Bone marrow (tissue), 2 donors: Measurements from ENCODE around the gene SCT.

ENCODE experiments used
- DNase-seq, 2 donors: peaks; one replicate each; lab custom pipeline; 2025; lab: John Stamatoyannopoulos, UW

Gene SCT

DNA sequence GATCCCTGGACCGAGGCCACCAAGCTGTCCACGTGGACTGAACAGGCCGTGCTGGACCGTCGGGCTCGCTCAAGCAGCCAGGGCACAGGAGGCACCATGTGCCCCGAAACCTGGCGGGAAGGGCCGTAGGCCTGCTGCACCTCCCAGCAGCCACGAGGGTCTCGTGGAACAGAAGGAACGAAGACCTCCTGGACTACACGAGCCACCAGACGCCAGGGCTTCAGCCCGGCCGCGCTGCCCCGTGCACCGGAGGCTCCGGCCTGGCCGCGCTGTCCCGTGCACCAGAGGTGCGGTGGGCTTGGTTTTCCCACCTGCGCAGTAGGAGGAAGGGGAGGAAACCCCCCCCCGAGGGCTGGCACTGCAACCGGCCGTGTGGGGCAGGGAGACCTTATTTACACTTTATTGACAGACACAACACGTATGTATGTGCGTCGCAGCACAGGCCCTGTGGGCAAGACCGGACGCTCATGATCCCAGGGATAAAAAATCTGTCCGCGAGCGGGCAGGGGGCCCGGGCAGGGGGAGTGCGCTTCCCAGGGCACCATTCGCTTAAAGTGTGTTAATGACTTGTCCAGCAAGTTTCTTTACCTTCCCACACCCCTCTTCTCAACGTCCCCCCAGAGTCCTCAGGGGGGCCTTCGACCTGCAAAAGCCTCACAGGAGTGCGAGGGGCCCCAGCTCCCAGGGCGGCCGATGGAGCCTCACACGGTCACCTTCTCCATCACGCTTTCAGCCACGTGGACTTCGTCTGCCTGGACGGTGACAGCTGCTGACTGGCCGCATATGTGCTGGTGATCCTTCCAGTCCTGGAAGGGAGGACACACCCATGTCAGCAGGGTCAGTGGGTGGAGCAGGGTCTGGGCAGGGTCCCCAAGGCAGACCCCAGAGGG is 17.1 kb upstream of the SCT start:
- no peak for DNase-seq

DNA sequence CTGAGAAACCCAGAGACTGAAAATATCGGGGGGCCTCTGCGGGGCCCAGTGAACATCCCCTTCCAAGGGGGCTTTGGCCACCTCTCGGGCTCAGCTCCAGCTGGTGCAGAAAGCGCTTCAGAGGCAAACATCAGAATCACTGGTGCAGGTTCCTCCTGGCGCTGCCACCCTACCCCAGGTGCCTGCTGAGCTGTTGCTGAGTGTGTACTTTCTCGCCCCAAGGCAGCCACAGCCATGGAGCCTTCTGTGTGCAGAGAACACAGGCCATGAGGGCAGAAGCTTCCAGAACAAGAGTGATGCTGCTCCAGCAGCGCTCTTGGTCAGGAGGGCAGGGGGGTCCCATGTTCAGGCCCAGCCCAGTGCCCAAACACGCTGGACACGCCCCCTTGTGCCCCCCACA is 16.4 kb upstream of the SCT start:
- no peak for DNase-seq

DNA sequence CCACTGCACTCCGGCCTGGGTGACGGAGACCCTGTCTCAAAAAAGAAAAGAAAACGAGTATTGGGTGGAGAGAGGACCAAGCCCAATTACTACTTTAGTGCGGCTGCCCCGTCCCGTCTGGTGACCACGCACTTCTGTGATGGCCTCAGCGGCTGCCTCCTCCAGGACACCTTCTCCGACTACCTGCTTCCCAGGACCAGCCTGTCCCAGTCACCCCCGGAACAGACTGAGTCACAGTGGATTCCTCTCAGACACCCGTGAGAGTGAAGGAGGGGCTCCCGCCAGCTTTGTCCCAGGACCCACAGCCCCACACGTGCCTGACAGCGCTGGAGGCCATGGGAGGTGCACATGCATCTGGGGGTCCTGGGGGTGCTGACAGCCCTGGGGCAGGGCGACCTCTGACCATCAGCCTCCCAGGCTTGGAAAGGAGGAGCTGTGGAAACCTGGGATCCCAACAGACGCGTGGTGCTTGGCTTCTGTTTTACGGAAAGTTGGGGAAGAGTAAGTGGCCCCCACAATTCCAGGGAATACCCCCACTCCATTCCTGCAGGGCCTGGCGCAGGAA is 14.9 kb upstream of the SCT start:
- no peak for DNase-seq

DNA sequence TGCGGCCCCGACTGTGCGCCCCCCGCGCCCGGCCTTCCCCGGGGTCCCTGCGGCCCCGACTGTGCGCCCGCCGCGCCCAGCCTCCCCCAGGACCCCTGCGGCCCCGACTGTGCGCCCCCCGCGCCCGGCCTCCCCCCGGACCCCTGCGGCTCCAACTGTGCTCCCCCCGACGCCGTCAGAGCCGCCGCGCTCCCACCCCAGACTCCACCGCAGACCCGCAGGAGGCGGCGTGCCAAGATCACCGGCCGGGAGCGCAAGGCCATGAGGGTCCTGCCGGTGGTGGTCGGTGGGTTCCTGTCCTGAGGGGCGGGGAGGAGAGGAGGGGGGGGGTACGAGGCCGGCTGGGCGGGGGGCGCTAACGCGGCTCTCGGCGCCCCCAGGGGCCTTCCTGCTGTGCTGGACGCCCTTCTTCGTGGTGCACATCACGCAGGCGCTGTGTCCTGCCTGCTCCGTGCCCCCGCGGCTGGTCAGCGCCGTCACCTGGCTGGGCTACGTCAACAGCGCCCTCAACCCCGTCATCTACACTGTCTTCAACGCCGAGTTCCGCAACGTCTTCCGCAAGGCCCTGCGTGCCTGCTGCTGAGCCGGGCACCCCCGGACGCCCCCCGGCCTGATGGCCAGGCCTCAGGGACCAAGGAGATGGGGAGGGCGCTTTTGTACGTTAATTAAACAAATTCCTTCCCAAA is 13.2 kb upstream of the SCT start:
- no peak for DNase-seq

DNA sequence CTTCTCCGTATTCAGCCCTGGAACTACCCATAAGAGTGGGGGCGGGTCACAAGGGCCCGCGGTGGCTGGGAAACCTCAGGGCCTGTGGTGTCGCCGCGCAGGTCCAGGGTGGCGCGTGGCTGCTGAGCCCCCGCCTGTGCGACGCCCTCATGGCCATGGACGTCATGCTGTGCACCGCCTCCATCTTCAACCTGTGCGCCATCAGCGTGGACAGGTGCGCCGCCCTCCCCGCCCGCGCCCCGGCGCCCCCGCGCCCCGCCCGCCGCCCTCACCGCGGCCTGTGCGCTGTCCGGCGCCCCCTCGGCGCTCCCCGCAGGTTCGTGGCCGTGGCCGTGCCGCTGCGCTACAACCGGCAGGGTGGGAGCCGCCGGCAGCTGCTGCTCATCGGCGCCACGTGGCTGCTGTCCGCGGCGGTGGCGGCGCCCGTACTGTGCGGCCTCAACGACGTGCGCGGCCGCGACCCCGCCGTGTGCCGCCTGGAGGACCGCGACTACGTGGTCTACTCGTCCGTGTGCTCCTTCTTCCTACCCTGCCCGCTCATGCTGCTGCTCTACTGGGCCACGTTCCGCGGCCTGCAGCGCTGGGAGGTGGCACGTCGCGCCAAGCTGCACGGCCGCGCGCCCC is 12.5 kb upstream of the SCT start:
- no peak for DNase-seq

DNA sequence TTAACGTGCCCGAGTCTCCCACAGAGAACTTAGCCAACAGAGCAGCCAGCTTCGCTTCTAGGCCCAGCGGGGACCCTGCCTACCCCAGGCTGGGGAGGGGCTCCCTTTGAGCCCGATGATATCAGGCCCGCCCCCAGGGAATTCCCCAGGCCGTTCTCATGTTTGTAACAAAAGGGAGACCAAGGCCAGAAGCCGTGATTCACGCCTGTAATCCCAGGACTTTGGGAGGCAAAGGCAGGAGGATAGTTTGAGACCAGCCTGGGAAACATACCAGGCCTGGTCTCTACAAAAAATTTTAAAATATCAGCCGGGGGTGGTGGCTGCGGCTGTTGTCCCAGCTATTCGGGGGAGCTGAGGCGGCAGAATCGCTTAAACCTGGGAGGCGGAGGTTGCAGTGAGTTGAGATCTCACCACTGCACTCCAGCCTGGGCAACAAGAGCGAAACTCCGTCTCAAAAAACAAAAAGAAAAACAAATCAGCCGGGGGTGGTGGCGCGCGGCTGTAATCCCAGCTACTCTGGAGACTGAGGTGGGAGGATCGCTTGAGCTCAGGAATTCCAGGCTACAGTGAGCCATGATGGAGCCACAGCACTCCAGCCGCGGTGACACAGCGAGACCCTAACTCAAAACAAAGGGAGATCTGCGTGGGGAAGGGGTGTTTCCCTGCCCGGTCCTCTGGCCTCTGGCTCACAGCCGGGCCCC is 11.8 kb upstream of the SCT start:
- no peak for DNase-seq

DNA sequence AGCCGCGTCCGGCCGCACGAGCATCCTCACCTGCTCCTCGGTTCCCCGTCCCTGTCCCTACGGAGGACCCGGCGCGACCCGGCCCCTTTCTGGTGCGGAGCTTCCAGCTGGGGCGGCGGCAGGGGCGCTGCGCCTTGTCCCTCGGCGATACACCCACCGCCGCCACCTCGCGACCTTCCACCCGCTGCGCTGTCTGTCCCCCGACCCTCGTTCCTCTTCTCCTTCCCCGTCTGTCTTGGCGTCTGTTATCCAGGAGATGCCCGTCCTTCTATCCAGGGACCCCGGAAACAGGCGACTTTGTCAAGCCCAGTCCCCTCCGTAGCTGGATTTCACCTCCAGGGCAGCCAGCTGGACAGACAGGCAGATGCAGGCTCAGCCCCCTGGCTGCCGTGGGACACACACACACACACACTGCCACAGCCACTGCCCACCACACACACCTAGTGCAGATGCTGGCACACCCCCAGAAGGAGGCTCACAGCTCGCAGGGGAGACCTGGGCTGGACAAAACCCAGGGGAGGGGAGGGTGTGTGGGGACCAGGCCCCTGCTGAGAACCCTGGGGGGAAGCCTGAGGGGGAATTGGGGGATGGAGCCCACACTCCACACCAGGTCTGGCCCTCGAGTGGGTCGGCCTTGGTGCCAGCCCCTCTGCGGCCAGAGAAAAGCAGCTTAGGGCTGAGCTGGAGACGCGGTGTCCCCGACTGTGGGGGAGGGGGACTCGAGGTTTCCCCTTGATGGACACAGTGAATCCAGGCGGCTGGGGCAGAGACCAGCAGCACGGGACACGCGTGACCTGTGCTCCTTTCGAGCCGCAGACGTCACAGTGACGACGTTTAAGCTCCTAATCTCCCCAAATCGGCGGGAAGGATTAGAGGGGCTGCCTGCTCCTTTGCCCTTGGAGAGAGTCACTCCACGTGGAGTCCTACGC is 10.9 kb upstream of the SCT start:
- DNase-seq: no peak

DNA sequence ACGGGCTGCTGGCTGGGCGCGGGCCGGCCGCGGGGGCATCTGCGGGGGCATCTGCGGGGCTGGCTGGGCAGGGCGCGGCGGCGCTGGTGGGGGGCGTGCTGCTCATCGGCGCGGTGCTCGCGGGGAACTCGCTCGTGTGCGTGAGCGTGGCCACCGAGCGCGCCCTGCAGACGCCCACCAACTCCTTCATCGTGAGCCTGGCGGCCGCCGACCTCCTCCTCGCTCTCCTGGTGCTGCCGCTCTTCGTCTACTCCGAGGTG is 10.3 kb upstream of the SCT start:
- no peak for DNase-seq

DNA sequence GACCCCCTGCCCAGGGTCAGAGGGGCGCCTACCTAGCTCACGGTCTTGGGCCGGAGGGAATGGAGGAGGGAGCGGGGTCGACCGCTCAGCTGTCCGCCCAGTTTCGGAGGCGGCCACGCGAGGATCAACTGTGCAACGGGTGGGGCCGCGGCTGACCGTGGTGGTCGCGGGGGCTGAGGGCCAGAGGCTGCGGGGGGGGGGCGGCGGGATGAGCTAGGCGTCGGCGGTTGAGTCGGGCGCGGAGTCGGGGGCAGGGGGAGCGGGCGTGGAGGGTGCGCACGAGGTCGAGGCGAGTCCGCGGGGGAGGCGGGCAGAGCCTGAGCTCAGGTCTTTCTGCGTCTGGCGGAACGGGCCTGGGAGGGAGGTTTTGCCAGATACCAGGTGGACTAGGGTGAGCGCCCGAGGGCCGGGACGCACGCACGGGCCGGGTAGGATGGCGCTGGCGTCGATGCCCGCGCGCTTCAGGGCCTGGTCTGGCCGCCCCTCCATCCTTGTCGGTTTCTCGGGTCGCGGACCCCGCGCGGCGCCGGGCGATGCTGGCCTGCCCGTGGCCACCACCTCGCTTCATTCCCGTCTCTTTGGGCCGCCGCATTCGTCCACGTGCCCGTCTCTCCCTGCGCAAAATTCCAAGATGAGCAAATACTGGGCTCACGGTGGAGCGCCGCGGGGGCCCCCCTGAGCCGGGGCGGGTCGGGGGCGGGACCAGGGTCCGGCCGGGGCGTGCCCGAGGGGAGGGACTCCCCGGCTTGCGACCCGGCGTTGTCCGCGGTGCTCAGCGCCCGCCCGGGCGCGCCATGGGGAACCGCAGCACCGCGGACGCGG is 9.7 kb upstream of the SCT start, which contains the start of gene DRD4:
DRD4 (plus strand) TSS at position 759 of the 822 bp plus-strand sequence; CDS start at position 795, 36 bp downstream.
- no peak for DNase-seq

DNA sequence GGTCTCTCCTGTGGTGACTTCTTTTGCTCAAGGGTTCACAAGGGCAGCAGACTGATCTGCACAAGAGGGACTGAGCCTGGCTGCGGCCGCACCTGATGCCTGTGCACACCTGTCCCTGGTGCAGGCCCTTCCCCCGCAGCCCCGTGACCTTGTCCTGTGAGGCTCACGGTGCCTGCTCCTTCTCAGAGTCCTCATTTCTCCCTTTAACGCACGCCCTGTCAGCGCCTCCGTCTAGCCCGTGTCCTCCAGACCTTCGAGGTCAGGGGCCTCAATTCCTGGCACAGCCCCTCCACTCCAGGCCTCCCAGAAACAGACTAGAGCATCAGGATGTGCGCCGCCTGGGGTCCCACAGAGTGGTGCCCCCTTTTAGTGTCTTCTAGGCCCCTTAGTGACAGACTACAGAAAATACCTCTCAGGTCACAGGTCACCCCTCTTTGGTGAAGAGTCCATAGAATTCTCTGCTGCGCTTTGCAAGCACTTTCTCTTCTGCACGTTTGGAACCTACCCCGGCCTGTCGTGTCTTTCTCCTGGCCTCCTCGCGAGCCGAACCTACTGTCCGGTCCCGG is 9.0 kb upstream of the SCT start:
- DNase-seq: no peak

DNA sequence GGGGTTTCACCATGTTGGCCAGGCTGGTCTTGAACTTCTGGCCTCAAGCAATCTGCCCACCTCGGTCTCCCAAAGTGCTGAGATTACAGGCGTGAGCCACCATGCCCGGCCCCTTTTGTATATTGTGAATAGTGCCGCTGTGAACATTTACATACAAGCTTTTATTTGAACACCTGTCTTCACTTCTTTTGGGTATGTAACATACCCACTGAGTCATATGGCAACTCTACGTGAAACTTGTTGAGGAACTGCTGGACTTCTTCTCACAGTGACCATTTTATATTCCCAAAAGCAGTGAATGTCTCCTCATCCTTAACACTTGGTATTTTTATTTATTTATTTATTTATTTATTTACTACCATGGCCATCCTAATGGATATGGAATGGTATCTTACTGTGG is 3.9 kb upstream of the SCT start:
- no peak for DNase-seq

DNA sequence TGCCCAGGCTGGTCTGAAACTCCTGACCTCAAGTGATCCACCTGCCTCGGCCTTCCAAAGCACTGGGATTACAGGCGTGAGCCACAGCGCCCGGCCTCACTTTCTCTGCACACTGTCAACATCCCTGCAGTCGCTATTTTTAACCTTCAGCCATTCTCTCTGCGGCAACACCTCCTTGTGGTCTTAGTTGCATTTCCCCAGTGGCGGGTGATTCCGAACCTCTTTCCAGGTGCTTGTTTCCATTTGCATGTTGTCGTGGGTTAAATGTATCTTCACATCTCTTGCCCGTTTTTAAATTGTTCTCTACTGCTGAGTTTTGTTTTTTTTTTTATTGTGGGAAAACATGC is 2.2 kb upstream of the SCT start:
- no peak for DNase-seq

DNA sequence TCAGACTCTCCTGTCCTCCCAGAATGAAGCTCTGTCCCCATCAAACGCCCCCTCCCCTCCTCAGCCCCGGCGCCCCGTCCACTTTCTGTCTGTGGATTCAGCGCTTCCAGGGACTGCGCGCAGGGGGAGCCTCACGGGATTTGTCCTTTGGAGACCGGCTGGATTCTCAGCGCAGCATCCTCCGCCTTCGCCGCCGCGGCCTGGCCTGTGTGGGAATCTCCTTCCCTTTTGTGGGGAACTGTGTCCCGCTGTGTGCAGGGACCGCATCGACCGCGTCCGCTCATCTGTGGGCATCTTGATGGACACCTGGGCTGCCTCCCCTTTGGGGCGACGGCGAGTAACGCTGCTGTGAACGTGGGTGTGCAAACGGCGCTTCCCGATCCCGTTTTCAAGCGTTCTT is 1.1 kb upstream of the SCT start:
- DNase-seq: no peak

DNA sequence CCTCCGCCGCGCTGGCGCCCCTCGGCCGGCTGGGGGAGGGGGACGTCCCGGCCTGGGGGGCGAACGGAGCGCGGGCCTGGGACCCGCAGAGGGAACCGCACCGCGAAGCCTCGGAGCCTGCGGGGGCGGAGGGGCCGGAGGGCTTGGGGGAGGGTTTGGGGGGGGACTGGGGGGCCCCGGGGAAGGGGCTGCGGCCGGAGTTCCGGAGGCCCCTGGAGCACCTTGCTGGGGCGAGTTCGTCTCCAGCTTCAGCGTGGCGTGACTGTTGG is 261 bp upstream of the SCT start:
- DNase-seq: no peak

DNA sequence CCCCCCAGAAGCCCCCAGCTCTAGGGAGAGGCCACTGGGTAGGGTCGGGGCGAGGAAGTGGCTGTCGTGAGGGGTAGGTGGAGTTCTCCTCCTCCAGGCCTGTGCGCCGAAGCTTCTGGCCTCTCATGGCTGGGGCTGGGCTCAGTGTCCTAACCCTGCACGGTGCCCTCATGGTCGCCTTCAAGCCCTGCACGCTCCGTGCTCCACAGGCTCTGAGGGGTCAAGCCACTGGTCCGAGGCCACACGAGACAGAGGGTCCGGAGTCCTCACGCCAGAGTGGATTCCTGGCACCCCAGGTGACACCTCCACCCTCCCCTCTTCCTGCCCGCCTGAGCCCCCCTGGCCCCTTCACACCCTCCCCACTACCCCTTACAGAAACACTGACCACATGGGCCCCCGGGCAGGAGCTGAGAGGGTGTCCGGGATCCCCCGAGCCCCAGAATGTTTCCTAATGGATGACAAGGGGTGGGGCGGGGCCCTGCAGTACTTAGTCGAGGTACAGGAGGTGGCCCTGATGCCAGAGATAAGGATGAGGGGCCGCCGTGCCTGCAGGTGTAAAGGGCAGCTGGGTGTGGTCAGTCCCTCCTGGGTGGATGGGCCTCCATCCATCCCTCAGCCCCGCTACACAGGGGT is 1.2 kb downstream of the SCT start:
- DNase-seq: no peak

DNA sequence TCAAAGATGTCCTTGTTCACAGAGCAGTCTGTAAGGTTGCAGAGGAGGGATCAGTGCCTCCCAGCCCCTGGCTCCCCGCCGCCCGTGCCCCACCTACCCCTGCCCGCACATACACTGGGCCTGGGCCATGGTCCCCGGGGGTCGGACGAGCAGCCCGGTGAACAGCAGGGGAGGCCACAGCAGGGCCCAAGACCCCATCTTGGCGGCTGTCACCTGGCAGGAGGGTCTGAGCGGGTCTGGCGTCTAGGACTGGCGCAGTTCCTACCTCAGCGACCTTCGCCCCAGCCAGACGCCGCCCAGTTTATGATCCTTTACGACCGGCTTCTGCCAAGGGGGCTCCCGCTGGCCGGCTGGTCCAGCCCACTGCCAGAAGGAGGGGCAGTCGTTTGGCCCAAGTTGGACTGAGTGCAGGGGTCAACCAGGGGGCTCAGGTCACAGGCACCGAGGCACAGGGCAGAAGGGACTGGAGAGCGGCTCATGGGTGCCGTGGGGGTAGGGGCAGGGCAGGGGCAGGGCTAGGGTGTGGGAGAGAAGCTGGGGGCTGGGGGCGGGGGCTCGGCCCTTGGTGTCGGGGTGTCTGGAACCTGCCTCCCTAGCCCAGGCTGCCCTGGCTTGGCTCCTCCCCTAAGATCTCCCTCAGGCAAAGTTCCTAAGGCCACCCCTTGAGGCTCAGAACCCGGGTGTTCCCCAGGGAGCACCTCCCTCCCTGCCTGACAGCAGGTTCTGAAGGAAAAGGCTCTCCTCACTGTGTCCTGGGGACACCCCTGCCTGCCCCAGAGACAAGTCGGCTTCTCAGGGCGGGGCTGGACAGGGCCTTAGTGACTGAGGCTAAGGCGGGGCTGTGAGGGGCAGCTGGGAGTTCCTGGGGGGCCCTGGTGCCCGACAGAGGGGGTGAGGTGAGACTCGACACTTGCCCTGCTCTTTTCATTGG is 2.0 kb downstream of the SCT start, which contains the start of gene CDHR5:
CDHR5 (minus strand) TSS at position 251 of the 931 bp plus-strand sequence; CDS start at position 198, 53 bp downstream.
- DNase-seq: no peak

DNA sequence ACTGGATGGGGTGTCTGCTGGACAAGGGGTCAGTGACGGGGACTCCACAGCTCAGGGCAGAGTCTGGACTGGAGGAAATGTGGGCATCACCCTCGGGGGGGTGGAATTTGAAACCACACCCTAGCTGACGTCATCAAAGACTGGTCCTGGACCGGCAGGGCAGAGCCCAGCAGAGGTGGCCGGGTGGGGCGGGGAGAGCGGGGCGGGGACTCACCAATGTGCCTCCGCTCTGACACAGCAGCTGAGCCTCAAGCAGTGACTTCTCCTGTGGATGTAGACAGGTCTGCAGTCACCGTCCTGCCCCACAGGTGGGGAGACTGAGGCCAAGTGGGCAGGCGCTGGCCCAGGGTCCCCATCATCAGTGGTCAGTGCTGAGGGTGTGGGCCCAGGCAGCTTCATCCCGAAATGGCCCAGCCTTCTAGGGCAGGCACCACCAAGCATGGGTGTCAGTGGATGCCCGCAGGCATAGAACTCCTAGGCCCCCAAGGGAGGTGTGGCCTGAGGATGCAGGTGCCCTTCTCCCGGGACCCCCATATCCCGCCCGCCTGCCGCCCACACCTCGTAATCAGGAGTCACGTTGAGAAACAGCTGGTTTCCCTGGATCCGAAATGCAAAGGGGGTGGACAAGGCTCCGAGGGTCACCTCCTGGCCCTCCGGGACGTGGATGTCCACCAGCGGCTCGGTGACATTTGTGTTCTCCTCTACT is 2.8 kb downstream of the SCT start:
- no peak for DNase-seq

DNA sequence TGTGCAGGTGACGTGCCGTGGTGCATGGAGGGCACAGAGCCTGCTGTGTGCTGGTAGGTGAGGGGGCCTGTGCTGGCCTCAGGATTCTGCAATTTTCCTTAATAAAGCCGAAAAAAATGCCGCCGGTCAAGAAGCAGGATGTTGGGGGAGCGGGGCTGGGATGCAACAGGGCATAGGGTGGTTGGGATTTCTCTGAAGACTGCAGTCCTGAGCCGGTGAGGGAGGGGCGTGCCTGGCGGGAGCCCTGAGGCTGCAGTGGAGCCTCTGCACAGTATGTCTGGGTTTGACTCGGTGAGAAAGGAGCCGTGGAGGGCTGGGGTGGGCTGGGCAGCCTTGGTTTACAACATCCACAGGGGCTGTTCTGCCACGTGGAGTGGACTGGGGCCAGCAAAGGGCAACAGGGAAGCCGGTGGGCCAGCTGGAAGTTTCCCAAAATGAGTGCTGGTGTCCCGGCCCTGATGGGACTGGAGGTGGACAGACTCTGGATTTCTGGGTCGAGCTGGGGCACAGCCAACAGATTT is 3.6 kb downstream of the SCT start:
- DNase-seq: no peak
